Measurements from ENCODE around the gene ADAM12. TPM values are rescaled to one million over a fixed set of nuclear protein-coding genes. Genes with fewer than 3 reads are reported as not detected.
A peak's percentile ranks its signal among the peaks of the same experiment; 100 is the strongest.
"Not testable (repeated sequence)": the region's sequence is repeated elsewhere in the genome, so short reads cannot be mapped to it uniquely, and the experiment has no call there.

ADAM12 gene
- total RNA-seq, 2 donors from 2014 or later = under 0.01 to 0.52 TPM

DNA sequence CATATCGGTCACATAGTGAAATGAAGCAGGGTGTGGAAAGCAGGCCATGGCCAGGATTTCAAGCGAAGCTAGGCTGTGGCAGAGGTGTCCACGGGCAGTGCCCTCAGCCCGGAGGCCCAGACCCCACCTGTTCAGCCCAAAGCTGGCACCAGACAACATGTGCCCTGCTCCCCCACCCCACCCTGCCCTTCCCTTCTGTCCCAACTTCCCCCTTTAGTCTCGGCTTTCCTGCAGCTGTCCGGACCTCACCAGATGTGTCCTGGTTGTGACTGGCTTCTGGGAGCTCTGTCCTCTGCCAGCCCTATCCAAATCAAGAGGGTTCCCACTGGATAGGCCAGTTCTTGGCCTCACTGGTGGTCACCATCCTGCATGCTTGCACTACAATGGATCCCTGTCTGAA, 37.3 kb downstream of the ADAM12 start:
- ATAC-seq (no peak), DNase-seq (no peak)
- no peaks in the 10 kb centered on the region for H3K27me3 ChIP-seq
- WGBS, 2 donors = 67 to 76% methylated on average over 4 to 6 of the region's 6 CpGs
- no peaks in the 10 kb centered on the region for H3K4me1 ChIP-seq
- no peak overlapping the region for H3K4me3 ChIP-seq
- peaks cover 0 to under 1% (median 0%) of the 10 kb centered on the region in 3 donors for H3K9me3 ChIP-seq
- H3K27ac ChIP-seq = no peak overlapping the region
- TF ChIP-seq, protein P1, sequence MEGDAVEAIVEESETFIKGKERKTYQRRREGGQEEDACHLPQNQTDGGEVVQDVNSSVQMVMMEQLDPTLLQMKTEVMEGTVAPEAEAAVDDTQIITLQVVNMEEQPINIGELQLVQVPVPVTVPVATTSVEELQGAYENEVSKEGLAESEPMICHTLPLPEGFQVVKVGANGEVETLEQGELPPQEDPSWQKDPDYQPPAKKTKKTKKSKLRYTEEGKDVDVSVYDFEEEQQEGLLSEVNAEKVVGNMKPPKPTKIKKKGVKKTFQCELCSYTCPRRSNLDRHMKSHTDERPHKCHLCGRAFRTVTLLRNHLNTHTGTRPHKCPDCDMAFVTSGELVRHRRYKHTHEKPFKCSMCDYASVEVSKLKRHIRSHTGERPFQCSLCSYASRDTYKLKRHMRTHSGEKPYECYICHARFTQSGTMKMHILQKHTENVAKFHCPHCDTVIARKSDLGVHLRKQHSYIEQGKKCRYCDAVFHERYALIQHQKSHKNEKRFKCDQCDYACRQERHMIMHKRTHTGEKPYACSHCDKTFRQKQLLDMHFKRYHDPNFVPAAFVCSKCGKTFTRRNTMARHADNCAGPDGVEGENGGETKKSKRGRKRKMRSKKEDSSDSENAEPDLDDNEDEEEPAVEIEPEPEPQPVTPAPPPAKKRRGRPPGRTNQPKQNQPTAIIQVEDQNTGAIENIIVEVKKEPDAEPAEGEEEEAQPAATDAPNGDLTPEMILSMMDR (IDR thresholded peaks at IDR 0.05) = no peak
- no peak for TF ChIP-seq POLR2A (IDR thresholded peaks at IDR 0.05)
- intact Hi-C loops (cut with DNase I) = no loop called here
- no peaks in the 10 kb centered on the region for H3K36me3 ChIP-seq (replicated peaks in 1 of 2; ENCODE audit: insufficient read depth in 1 of 2, low read depth in 2 of 2)

DNA sequence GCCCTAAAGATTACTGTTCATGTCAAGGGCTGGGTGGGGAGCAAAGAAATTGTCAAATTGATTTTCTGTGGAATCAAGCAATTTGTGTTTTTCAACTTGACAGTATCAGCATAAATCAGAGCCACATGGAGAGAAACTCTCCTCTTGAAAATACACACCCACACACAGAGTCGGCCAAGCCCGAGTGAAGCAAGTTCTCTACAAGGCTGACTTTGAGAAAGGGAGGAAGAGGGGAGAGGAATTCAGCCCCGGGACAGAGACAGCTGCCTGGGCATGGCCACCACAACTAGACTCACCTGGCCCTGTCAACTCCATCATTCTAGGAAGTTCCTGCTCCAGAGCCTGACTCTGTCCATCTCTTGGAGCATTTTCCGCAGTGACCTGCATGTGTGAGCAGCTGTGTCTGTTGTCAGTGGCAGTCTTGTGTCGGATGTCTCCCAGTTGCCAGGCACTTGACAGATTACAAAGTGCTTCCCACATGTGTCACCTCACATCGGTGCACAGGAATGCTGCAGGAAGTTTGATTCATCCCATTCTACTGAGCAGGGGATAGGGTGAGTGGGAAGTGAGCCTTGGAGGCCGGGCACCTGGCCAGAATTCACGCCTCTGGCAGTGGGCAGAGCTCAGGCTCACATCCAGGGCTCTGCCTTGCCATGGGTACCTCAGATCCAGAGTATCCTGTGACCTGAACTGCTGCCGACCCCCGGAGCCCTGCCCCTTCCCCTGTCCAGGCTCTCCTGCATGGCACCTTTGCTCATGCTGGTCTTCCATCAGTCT, 37.9 kb downstream of the ADAM12 start:
- intact Hi-C loops (cut with DNase I) = no loop called here
- no peak overlapping the region for H3K27ac ChIP-seq
- TF ChIP-seq POLR2A (IDR thresholded peaks at IDR 0.05) = no peak
- TF ChIP-seq, protein P1 (IDR thresholded peaks at IDR 0.05) = no peak
- H3K36me3 ChIP-seq (replicated peaks in 1 of 2; ENCODE audit: insufficient read depth in 1 of 2, low read depth in 2 of 2) = no peaks in the 10 kb centered on the region
- ATAC-seq (peak; percentile 35), DNase-seq (peak in 2 of 4 donors; percentile 8 to 28)
- H3K4me1 ChIP-seq = no peaks in the 10 kb centered on the region
- no peaks in the 10 kb centered on the region for H3K27me3 ChIP-seq
- no peaks in the 10 kb centered on the region for H3K9me3 ChIP-seq
- no peak overlapping the region for H3K4me3 ChIP-seq
- 39 to 42% methylated on average over 4 to 10 of the region's 10 CpGs for WGBS, 2 donors

DNA sequence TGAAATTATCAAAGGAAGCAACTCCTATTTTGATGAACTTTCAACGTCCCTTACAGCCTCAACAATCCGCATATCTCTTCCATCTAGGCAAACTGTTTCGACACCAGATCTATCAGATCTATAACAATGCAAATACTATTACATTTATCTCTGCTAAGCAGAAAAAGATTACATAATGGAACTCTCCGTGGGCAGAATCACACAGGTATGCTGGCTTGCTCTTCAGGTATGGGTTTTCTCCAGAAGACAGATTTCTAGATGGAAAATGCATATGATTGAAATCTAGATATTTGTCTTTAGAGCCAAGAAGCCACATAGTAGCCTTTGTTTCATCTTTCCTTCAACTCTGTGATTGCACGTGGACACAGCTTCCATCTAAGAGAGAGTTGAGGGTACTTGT, 38.6 kb downstream of the ADAM12 start:
- H3K27me3 ChIP-seq = no peaks in the 10 kb centered on the region
- no peak for TF ChIP-seq POLR2A (IDR thresholded peaks at IDR 0.05)
- TF ChIP-seq, protein P1 (IDR thresholded peaks at IDR 0.05) = no peak
- H3K27ac ChIP-seq = no peak overlapping the region
- no peaks in the 10 kb centered on the region for H3K36me3 ChIP-seq (replicated peaks in 1 of 2; ENCODE audit: insufficient read depth in 1 of 2, low read depth in 2 of 2)
- no peaks in the 10 kb centered on the region for H3K9me3 ChIP-seq
- 28 to 39% methylated on average over 5 of the region's 5 CpGs for WGBS, 2 donors
- intact Hi-C loops (cut with DNase I) = no loop called here
- DNase-seq (no peak), ATAC-seq (no peak)
- no peak overlapping the region for H3K4me3 ChIP-seq
- H3K4me1 ChIP-seq = no peaks in the 10 kb centered on the region

DNA sequence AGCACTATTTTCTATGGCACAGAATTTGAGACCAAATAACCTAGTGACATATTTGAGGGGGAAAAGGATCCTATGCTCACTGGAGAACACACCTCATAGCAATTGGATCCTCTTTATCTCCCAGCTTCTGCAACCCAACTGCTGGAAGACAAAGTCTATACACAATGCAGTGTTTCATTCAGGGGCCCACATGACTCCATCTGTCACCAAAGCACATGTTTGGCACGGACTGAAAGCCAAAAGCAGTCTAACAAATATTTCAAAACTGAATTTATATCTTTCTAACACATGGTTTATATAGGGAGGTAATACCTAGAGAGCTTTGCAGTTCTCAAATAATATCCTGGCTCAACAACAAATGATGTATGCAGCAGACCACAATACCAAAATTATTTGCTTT, 39.2 kb downstream of the ADAM12 start:
- H3K9me3 ChIP-seq = no peaks in the 10 kb centered on the region
- no peaks in the 10 kb centered on the region for H3K27me3 ChIP-seq
- no peaks in the 10 kb centered on the region for H3K4me1 ChIP-seq
- intact Hi-C loops (cut with DNase I) = no loop called here
- 11 to 20% methylated on average over 1 of the region's 1 CpG for WGBS, 2 donors
- H3K36me3 ChIP-seq (replicated peaks in 1 of 2; ENCODE audit: insufficient read depth in 1 of 2, low read depth in 2 of 2) = no peaks in the 10 kb centered on the region
- DNase-seq = no peak
- H3K4me3 ChIP-seq = no peak overlapping the region
- no peak overlapping the region for H3K27ac ChIP-seq
- TF ChIP-seq, protein P1 (IDR thresholded peaks at IDR 0.05) = no peak
- no peak for TF ChIP-seq POLR2A (IDR thresholded peaks at IDR 0.05)
- ATAC-seq = no peak

DNA sequence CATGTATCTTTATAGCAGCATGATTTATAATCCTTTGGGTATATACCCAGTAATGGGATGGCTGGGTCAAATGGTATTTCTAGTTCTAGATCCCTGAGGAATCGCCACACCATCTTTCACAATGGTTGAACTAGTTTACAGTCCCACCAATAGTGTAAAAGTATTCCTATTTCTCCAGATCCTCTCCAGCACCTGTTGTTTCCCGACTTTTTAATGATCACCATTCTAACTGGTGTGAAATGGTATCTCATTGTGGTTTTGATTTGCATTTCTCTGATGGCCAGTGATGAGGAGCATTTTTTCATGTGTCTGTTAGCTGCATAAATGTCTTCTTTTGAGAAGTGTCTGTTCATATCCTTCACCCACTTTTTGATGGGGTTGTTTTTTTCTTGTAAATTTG, 44.8 kb downstream of the ADAM12 start:
- DNase-seq; H3K4me3 ChIP-seq; H3K36me3 ChIP-seq (replicated peaks in 1 of 2; ENCODE audit: insufficient read depth in 1 of 2, low read depth in 2 of 2); H3K4me1 ChIP-seq; intact Hi-C loops (cut with DNase I); H3K9me3 ChIP-seq; ATAC-seq; H3K27ac ChIP-seq; H3K27me3 ChIP-seq: not testable (repeated sequence)
- 32 to 66% methylated on average over 2 of the region's 2 CpGs for WGBS, 2 donors
